Loucy (cell line): Measurements from ENCODE around the gene IL36RN.

Experiments used
- H2AFZ ChIP-seq: fragments of 200-600 bp; sonication (generic); 2 replicates; pipeline ENCODE4 v1.6.0; 2016; ENCODE audit warnings: antibody characterized with exemption, mild to moderate bottlenecking, low read length, moderate library complexity
- H3F3A ChIP-seq: fragments of 200-600 bp; 2 replicates; pipeline ENCODE4 v1.6.0; 2016; ENCODE audit warnings: antibody characterized with exemption, low read depth, mild to moderate bottlenecking
- H3K27me3 ChIP-seq: fragments of 200-600 bp; sonication (generic); 2 replicates; pipeline ENCODE4 v1.6.1; 2014; ENCODE audit warnings: low read length, mild to moderate bottlenecking; ENCODE audit not compliant: insufficient read depth, poor library complexity, severe bottlenecking
- H3K36me3 ChIP-seq: fragments of 200-600 bp; sonication (generic); 2 replicates; pipeline ENCODE4 v1.6.1; 2016; ENCODE audit warnings: low read length; ENCODE audit not compliant: insufficient read depth
- H3K4me1 ChIP-seq: fragments of 200-600 bp; sonication (generic); 2 replicates; pipeline ENCODE4 v1.5.1; 2014; ENCODE audit warnings: low read length, mild to moderate bottlenecking; ENCODE audit not compliant: insufficient read depth, poor library complexity, severe bottlenecking
- H3K4me2 ChIP-seq: fragments of 200-600 bp; sonication (generic); 2 replicates; pipeline ENCODE4 v1.6.0; 2014; ENCODE audit warnings: antibody characterized with exemption, low read length, low read depth, mild to moderate bottlenecking; ENCODE audit not compliant: poor library complexity, severe bottlenecking
- H3K4me3 ChIP-seq: fragments of 200-600 bp; sonication (generic); 2 replicates; pipeline ENCODE4 v1.5.1; 2014; ENCODE audit warnings: low read length, mild to moderate bottlenecking, mixed read lengths; ENCODE audit not compliant: poor library complexity, severe bottlenecking
- H3K79me2 ChIP-seq: fragments of 200-600 bp; sonication (generic); 2 replicates; pipeline ENCODE4 v1.6.1; 2014; ENCODE audit warnings: low read length; ENCODE audit not compliant: insufficient read depth
- H3K9ac ChIP-seq: fragments of 200-600 bp; sonication (generic); 2 replicates; pipeline ENCODE4 v1.6.0; 2014; ENCODE audit warnings: mild to moderate bottlenecking, low read depth, low read length, moderate library complexity; ENCODE audit not compliant: poor library complexity, severe bottlenecking
- H3K9me2 ChIP-seq: fragments of 200-600 bp; sonication (generic); replicated peaks from 2 replicates; pipeline ENCODE4 v1.6.1; 2016; ENCODE audit warnings: low read depth, low read length, mixed read lengths
- H3K9me3 ChIP-seq: fragments of 200-600 bp; sonication (generic); 2 replicates; pipeline ENCODE4 v1.6.1; 2014; ENCODE audit warnings: mild to moderate bottlenecking, antibody characterized with exemption, low read length, low read depth; ENCODE audit not compliant: insufficient read depth
- H4K20me1 ChIP-seq: fragments of 200-600 bp; sonication (generic); 2 replicates; pipeline ENCODE4 v1.6.0; 2014; ENCODE audit warnings: antibody characterized with exemption, low read length, mild to moderate bottlenecking; ENCODE audit not compliant: insufficient read depth, poor library complexity, severe bottlenecking
- CTCF ChIP-seq: fragments of 200-600 bp; sonication (generic); conservative IDR thresholded peaks from 2 replicates; pipeline ENCODE4 v1.5.1; 2014; ENCODE audit warnings: mild to moderate bottlenecking, antibody characterized with exemption, low read length
- EZH2phosphoT487 ChIP-seq: fragments of 200-600 bp; IDR thresholded peaks from 2 replicates; pipeline ENCODE4 v1.6.1; 2018; ENCODE audit warnings: antibody characterized with exemption, mild to moderate bottlenecking, moderate library complexity, borderline replicate concordance

The IL36RN gene

GRCh38 chr2:113014067-113014466, 44.9 kb upstream of the IL36RN start:
- TF ChIP-seq CTCF (no peak), EZH2phosphoT487 (no peak)
- Histone ChIP-seq H4K20me1 (no peaks in the 10 kb centered on the region), H3K9me2 (no peaks in the 10 kb centered on the region), H3F3A (no peaks in the 10 kb centered on the region), H3K4me2 (no peak overlapping the region), H3K27me3 (no peaks in the 10 kb centered on the region), H3K4me1 (no peaks in the 10 kb centered on the region), H3K4me3 (no peak overlapping the region), H3K9ac (no peak overlapping the region), H3K36me3 (no peaks in the 10 kb centered on the region), H2AFZ (no peak overlapping the region), H3K9me3 (no peaks in the 10 kb centered on the region), H3K79me2 (no peaks in the 10 kb centered on the region)

GRCh38 chr2:113015042-113015441, 44.0 kb upstream of the IL36RN start:
- Histone ChIP-seq H3K4me3 (no peak overlapping the region), H3K79me2 (no peaks in the 10 kb centered on the region), H4K20me1 (no peaks in the 10 kb centered on the region), H3K9ac (no peak overlapping the region), H3K9me3 (no peaks in the 10 kb centered on the region), H2AFZ (no peak overlapping the region), H3K4me2 (no peak overlapping the region), H3F3A (no peaks in the 10 kb centered on the region), H3K36me3 (no peaks in the 10 kb centered on the region), H3K27me3 (no peaks in the 10 kb centered on the region), H3K4me1 (no peaks in the 10 kb centered on the region), H3K9me2 (no peaks in the 10 kb centered on the region)
- TF ChIP-seq EZH2phosphoT487, result no peak
- no peak for TF ChIP-seq CTCF

- no peaks in the 10 kb centered on the region for H3F3A ChIP-seq
- H3K4me1 ChIP-seq, result no peaks in the 10 kb centered on the region
- H3K9ac ChIP-seq, result no peak overlapping the region
- H4K20me1 ChIP-seq, result no peaks in the 10 kb centered on the region
- H3K4me2 ChIP-seq, result no peak overlapping the region
- H3K36me3 ChIP-seq, result no peaks in the 10 kb centered on the region
- no peaks in the 10 kb centered on the region for H3K9me3 ChIP-seq
- TF ChIP-seq EZH2phosphoT487 (no peak), CTCF (no peak)
- H3K79me2 ChIP-seq, result no peaks in the 10 kb centered on the region
- no peak overlapping the region for H2AFZ ChIP-seq
- no peaks in the 10 kb centered on the region for H3K9me2 ChIP-seq
- H3K4me3 ChIP-seq, result no peak overlapping the region
- H3K27me3 ChIP-seq, result no peaks in the 10 kb centered on the region
Measured at GRCh38 chr2:113015655-113016054, 43.3 kb upstream of the IL36RN start.
